T-helper 2 cell (primary cell): ENCODE data around the gene CNIH4.
A peak's percentile ranks its signal among the peaks of the same experiment; 100 is the strongest.
"Not testable (repeated sequence)": the region's sequence is repeated elsewhere in the genome, so short reads cannot be mapped to it uniquely, and the experiment has no call there.

Source experiments
- DNase-seq, 5 experiments: peaks; one replicate each; pipeline versions ENCODE4 v3.0.0 to v3.0.0-alpha.2; 2012 to 2022
- total RNA-seq, 2 donors: gene quantifications; one replicate each; lab custom pipeline; 2026; lab: John Stamatoyannopoulos, UW

Gene CNIH4
- total RNA-seq: 27.7 to 29.1 reads per million in 2 donors

DNA sequence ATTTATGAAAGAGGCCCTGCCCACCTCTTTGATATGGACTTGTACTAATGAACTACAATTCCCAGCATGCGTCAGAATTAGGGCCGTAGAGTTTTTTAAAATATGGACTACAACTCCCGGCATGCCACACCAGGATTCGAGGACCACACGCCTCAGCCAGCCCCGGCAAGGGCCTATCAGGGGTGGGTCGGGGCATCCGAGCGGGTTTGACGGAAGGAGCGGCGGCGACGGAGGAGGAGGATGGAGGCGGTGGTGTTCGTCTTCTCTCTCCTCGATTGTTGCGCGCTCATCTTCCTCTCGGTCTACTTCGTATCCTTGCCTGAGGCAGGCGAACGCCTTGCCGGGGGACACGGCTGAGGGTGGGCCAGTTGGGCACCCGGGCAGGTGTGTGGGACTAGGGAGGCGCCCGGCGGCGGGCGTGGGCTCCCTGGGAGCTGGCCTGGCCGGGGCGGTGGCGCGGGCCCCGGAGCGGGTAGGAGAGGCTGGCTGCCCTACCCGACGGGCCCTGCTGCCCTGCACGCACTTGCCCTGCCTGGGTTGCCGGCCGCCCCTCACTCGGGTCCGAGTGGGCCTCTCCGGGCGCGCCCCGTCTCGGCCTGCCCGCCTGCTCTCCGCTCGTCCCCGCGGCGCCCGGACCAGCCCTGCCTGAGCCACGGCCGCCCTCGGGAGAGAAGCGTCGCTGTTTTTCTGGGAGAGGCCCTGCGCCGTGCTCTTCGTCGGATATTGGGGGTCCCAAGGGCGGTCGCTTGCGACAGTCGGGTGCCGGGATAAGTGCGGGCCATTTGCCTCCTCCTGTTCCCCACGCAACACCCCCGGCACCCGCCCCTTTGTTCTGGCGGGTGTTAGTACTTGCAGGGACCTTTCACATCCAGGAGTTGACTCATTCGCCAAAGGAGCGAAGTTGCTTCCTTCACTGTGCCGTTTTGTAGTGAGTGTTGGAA lies at the start of gene CNIH4:
TSS of gene CNIH4 (plus strand) at position 195 of the 941 bp plus-strand sequence. CDS start at position 241, 46 bp downstream.
- DNase-seq: peak; percentile 81 to 97 (median 89)

- no peak for DNase-seq
Measured at GRCh38 chr1:224308064-224308463, 48.6 kb upstream of the CNIH4 start.

GRCh38 chr1:224311503-224311902 lies 45.2 kb upstream of the CNIH4 start:
- not testable (repeated sequence) for DNase-seq

DNA sequence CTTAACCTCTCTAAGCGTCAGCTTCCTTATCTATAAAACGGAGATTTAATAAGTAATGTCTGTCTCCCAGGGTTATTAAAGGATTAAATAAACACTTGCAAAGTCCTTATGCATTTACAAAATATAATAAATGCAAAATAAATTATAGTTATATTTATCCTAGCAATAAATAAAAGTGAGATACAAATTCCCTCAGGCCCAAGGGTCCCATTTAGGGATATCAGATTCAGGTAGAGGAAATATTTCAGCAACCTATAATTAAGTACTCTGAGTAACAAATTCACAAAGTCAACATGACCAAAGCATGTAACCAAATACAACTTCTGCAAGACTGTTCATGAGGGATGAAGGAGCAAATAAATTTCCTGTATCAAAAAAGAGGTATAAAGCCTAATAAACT lies 44.7 kb upstream of the CNIH4 start:
- no peak for DNase-seq

DNA sequence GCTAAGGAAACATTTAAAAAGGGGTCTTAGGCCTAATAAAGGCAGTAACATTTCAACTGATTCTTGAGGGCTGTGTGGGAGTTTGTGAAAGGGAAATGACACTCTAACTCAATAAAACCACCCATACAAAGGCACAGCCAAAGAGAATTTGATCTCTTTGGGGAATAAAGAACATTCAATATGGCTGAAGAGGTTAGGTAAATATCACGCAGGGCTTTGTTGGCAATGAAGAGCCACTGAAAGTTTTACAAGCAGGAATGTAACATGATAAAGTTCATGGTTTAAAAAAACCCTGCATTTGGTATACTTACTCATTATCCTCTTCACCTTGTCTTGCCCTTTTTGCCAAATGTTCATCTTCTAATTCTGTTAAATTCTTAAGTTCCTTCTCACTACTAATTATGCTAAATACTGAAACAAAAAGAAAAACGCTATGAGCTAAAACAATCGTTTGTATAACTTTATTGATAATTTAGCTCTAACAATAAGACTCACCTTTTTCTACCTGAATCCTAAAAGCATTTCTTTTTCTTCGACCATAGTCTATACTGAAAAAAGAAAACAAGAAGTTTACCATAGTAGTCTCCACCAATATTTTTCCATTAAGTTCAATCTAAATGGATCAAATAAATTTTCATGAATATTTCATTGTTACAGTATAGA lies 39.2 kb upstream of the CNIH4 start:
- DNase-seq: no peak

GRCh38 chr1:224321706-224322105 lies 35.0 kb upstream of the CNIH4 start:
- DNase-seq: no peak

GRCh38 chr1:224325959-224326358 lies 30.7 kb upstream of the CNIH4 start:
- DNase-seq: no peak

GRCh38 chr1:224328644-224329043 lies 28.0 kb upstream of the CNIH4 start:
- DNase-seq: no peak

DNA sequence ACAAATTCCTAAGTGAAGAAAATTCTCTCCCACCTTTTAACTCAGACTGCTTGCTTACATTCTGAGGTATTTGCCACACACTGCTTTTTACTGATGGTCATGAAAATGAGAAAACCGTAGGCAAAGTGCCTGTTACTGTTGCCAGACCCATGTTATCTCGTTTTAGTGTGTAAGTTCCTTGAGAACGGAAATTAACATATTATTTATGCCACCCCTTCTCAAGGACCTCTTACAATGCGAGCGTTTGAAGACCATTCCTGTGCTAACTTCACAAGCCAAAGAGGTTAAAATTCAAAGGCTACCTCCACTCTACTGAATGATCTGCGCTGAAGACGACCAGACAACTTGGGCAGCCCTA lies 27.2 kb upstream of the CNIH4 start:
- DNase-seq: no peak

- DNase-seq: peak; percentile 54 to 91 (median 71)
Measured at GRCh38 chr1:224329842-224330753, 26.6 kb upstream of the CNIH4 start, which contains the start of gene NVL. Gene NVL (minus strand): TSS chr1:224330172. CDS start chr1:224330127, 45 bp downstream.

- DNase-seq: no peak
Measured at GRCh38 chr1:224331326-224331725, 25.4 kb upstream of the CNIH4 start.

- DNase-seq: no peak
Measured at GRCh38 chr1:224331824-224332223, 24.9 kb upstream of the CNIH4 start.

- DNase-seq: peak in 2 of 5 experiments; percentile 20 to 84
Measured at GRCh38 chr1:224333309-224333926, 23.3 kb upstream of the CNIH4 start.

DNA sequence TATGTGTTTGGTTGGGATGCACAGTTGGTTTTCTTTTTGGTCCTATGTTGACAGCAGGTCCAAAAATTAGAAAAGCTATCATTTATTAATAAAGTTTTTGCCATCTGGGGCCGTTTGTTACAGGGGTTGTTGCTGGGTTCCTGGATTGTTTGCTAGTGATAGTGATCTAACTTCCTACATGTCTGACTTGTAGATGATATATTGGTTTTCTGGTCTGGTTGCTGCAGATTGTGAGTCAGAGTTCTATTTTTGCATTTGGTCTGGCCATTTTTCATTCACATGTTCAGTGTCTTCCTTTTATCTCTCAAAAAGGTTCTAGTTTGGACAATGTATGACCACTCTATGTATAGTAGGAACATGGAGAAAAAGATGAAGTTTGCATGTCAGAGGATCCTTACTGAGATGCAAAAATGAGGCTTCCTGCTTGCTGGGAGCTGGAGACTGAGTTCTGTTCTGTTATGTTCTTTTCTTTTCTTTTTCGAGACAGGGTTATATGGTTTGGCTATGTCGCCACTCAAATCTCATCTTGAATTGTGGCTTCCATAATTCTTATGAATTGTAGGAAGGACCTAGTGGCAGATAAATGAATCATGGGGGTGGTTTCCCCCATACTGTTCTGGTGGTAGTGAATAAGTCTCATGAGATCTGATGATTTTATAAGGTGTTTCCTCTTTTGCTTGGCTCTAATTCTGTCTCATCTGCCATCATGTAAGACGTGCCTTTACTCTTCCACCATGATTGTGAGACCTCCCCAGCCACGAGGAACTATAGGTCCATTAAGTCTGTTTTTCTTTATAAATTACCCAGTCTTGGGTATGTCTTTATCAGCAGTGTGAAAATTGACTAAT lies 22.5 kb upstream of the CNIH4 start:
- DNase-seq: peak in 1 of 5 experiments; percentile 74

DNA sequence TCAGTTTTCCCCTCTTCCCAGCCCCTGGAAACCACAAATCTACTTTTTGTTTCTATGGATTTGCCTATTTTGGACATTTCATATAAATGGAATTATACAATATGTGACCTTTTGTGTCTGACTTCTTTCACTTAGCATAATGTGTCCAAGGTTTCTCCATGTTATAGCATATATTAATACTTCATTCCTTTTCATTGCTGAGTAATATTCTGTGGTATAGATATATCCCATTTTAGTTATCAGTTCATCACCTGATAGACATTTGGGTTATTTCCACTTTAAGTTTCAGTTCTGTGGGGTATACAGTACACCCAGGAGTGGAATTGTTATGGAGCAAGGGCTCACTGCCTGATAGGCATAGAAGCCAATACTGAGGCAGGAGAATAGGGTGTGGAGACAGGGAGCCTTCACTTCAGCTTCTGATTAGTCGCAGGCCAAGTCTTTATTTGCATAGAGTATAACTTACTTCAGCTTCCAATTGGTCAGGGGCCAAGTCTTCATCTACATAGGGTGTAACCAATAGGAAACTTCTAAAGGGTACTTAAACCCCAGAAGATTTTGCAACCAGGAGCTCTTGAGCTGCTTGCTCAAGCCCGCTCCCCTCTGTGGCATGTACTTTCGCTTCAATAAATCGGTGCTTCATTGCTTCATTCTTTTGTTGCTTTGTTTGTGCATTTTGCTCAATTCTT lies 18.4 kb upstream of the CNIH4 start:
- DNase-seq: no peak

- no peak for DNase-seq
Measured at GRCh38 chr1:224339442-224340033, 17.1 kb upstream of the CNIH4 start.

- peak in 2 of 5 experiments; percentile 16 to 67 for DNase-seq
Measured at GRCh38 chr1:224340453-224341384, 16.0 kb upstream of the CNIH4 start.

GRCh38 chr1:224343679-224344078 lies 13.0 kb upstream of the CNIH4 start:
- no peak for DNase-seq

DNA sequence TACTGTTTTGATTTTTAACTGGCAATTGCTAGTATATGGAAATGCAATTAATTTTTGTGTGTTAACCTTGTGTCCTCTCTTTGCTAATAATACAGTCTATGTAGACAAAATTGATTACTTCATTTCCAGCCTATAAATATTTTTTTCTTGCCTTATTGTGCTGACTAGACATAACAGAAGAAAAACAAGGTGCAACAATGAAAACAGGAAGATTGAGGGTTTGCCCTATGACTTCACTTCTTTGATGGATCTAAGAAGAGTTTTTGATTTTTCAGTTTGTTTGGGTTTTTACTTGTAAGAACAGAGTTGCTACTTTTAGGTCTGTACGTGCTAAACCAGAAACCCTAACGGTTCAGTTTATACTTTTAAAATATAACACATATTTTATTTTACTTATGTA lies 8.5 kb upstream of the CNIH4 start:
- no peak for DNase-seq
